Measurements from ENCODE around the gene LMBR1L. TPM values are rescaled to one million over a fixed set of nuclear protein-coding genes. Genes with fewer than 3 reads are reported as not detected.

The LMBR1L gene
- total RNA-seq, 1 donor from 2014 or later: 79.9 TPM

DNA sequence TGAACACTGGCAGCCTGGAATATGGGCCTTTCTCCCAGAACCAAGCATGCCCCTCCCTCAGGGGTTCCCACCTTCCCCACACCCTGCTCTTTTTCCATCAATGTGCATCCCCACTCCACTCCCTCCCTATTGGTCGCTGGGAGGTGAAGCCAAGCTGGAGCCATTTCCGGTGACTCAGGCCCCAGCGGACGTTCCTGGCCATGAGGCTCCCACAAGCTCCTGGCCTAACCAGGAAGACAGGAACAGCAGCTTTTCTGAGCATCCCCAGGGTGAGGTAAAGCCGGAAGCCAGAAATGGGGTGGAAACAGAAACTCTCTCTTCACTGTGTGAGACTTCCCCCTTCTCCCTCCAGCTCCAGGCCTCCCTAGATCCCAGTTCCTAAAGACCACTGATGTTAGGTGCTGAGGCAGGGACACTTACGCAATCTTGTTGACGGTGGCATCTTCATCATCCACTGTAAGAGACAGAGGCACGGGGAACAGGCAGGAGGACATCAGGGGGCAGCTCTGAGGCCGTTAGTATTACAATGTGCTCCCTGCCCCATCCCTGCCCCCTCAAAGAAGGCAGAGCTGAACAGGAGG is 5.1 kb downstream of the LMBR1L start:
- H3K4me1 Mint-ChIP-seq: peaks cover 39% of the 10 kb centered on the region
- TF ChIP-seq CTCF (IDR thresholded peaks at IDR 0.05): no peak

GRCh38 chr12:49104822-49105221 is 5.8 kb downstream of the LMBR1L start:
- intact Hi-C loops (cut with micrococcal nuclease): no loop called here
- Mint-ChIP-seq H3K27ac (no peak overlapping the region), H3K27me3 (no peaks in the 10 kb centered on the region), H3K4me3 (no peak overlapping the region), H3K9me3 (no peaks in the 10 kb centered on the region), H3K4me1 (peaks cover 35% of the 10 kb centered on the region), H3K36me3 (ENCODE audit: low read depth) (peaks cover 69% of the 10 kb centered on the region)
- POLR2A ChIA-PET: interaction anchor here (1.0 to 3.3 kb wide), 3 partner anchors 11 to 83 kb away, joined by 3 to 20 read pairs (median 3); partner anchors contain the start of gene TUBA1B
- CTCF ChIA-PET: interaction anchor here (3.3 to 6.9 kb wide), 2 partner anchors 10 to 16 kb away, joined by 17 to 32 read pairs; partner anchors contain the start of gene DHH
- TF ChIP-seq CTCF (IDR thresholded peaks at IDR 0.05): no peak
- no peak for DNase-seq
- ATAC-seq (ENCODE audit: low read depth): no peak

More for the DNA sequence above, 5.1 kb downstream of the LMBR1L start:
- ChIA-PET CTCF (interaction anchor here (3.3 to 6.9 kb wide), 2 partner anchors 11 to 17 kb away, joined by 17 to 32 read pairs; partner anchors contain the start of gene DHH), POLR2A (interaction anchor here (1.3 to 3.3 kb wide), 2 partner anchors 25 to 82 kb away, joined by 3 to 20 read pairs; partner anchors contain the start of gene TUBA1B)
- Mint-ChIP-seq H3K4me3 (no peak overlapping the region), H3K36me3 (ENCODE audit: low read depth) (peaks cover 68% of the 10 kb centered on the region), H3K27ac (no peak overlapping the region), H3K9me3 (no peaks in the 10 kb centered on the region), H3K27me3 (no peaks in the 10 kb centered on the region)
- ATAC-seq (ENCODE audit: low read depth) (no peak), DNase-seq (no peak)
- intact Hi-C loops (cut with micrococcal nuclease): no loop called here

GRCh38 chr12:49100380-49100779 is 10.3 kb downstream of the LMBR1L start:
- ChIA-PET POLR2A (interaction anchor here (0.9 kb wide), 1 partner anchor 30 kb away, joined by 3 read pairs; no protein-coding TSS in a partner anchor), CTCF (interaction anchor here (1.3 to 4.7 kb wide), 5 partner anchors 8 to 37 kb away, joined by 3 to 55 read pairs (median 5); no protein-coding TSS in a partner anchor)
- intact Hi-C loops (cut with micrococcal nuclease): no loop called here
- TF ChIP-seq CTCF (IDR thresholded peaks at IDR 0.05): no peak
- H3K27ac Mint-ChIP-seq: no peak overlapping the region
- peaks cover 69% of the 10 kb centered on the region for H3K36me3 Mint-ChIP-seq (ENCODE audit: low read depth)
- H3K4me1 Mint-ChIP-seq: no peaks in the 10 kb centered on the region
- H3K4me3 Mint-ChIP-seq: no peak overlapping the region
- no peaks in the 10 kb centered on the region for H3K9me3 Mint-ChIP-seq
- ATAC-seq (ENCODE audit: low read depth) (no peak), DNase-seq (no peak)
- H3K27me3 Mint-ChIP-seq: no peaks in the 10 kb centered on the region

- intact Hi-C loops (cut with micrococcal nuclease): loop anchor here (1.0 kb wide), 2 partner anchors 12 to 34 kb away; partner anchors contain the start of gene LMBR1L
- Mint-ChIP-seq H3K36me3 (ENCODE audit: low read depth) (peaks cover 58% of the 10 kb centered on the region), H3K4me3 (no peak overlapping the region), H3K27me3 (peaks cover 10% of the 10 kb centered on the region), H3K27ac (no peak overlapping the region), H3K4me1 (peaks cover 15% of the 10 kb centered on the region), H3K9me3 (no peaks in the 10 kb centered on the region)
- ChIA-PET POLR2A (interaction anchor here (0.8 to 2.0 kb wide), 7 partner anchors 10 to 90 kb away, joined by 3 to 14 read pairs (median 4); partner anchors contain the start of genes TUBA1A and TUBA1B), CTCF (interaction anchor here (1.0 to 4.7 kb wide), 13 partner anchors 10 to 246 kb away, joined by 3 to 55 read pairs (median 5); partner anchors contain the start of genes DDX23, FKBP11, LMBR1L and TUBA1B)
- no peak for DNase-seq
- no peak for ATAC-seq (ENCODE audit: low read depth)
- no peak for TF ChIP-seq CTCF (IDR thresholded peaks at IDR 0.05)
Measured at GRCh38 chr12:49098703-49099102, 11.9 kb downstream of the LMBR1L start.

GRCh38 chr12:49098035-49098451 is 12.6 kb downstream of the LMBR1L start:
- intact Hi-C loops (cut with micrococcal nuclease): loop anchor here (1.0 kb wide), 2 partner anchors 12 to 34 kb away; partner anchors contain the start of gene LMBR1L
- DNase-seq (peak; percentile 48), ATAC-seq (ENCODE audit: low read depth) (peak; percentile 71)
- Mint-ChIP-seq H3K4me1 (peaks cover 17% of the 10 kb centered on the region), H3K27me3 (peaks cover 16% of the 10 kb centered on the region), H3K36me3 (ENCODE audit: low read depth) (peaks cover 52% of the 10 kb centered on the region), H3K27ac (no peak overlapping the region), H3K4me3 (no peak overlapping the region), H3K9me3 (no peaks in the 10 kb centered on the region)
- POLR2A ChIA-PET: interaction anchor here (1.3 to 2.0 kb wide), 6 partner anchors 10 to 91 kb away, joined by 3 to 14 read pairs (median 5); partner anchors contain the start of genes TUBA1A and TUBA1B
- no peak for TF ChIP-seq CTCF (IDR thresholded peaks at IDR 0.05)
- CTCF ChIA-PET: interaction anchor here (0.7 to 4.7 kb wide), 13 partner anchors 9 to 245 kb away, joined by 3 to 55 read pairs (median 5); partner anchors contain the start of genes DDX23, FKBP11 and LMBR1L
